ENCODE data around the gene RB1. TPM values are rescaled to one million over a fixed set of nuclear protein-coding genes. Genes with fewer than 3 reads are reported as not detected.

RB1 gene
- polyA plus RNA-seq, 2 of the 4 experiments (the other 2 are of a cell fraction), result 17.7 to 22.2 TPM

- TF ChIP-seq BCL3 (IDR thresholded peaks at IDR 0.05), result no peak
Observed at GRCh38 chr13:48456546-48456945, 153.0 kb downstream of the RB1 start (continued).

GRCh38 chr13:48457578-48458242, 154.2 kb downstream of the RB1 start:
- Histone ChIP-seq H3K4me2 (no peak overlapping the region), H3K27ac (no peak overlapping the region), H3K4me3 (no peak overlapping the region), H3K4me1 (no peaks in the 10 kb centered on the region), H3K9me3 (no peaks in the 10 kb centered on the region)
- CTCF ChIA-PET, result interaction anchor here (1.2 kb wide), 1 partner anchor 11 kb away, joined by 3 read pairs; no protein-coding TSS in a partner anchor
- DNase-seq (ENCODE audit: low read depth in 1 of 2, low spot score in 1 of 2) (no peak), FAIRE-seq (no peak), ATAC-seq (no peak)
- TF ChIP-seq RNF2 (IDR thresholded peaks at IDR 0.05; ENCODE audit: borderline replicate concordance, low read depth) (no peak), ATOH8 (CRISPR knock-in tag; IDR thresholded peaks at IDR 0.05; ENCODE audit: low read depth) (no peak)
- POLR2A ChIA-PET, result no interaction called here
- WGBS (ENCODE audit: missing lambda C conversion rate), result 95% methylated on average over 8 of the region's 28 CpGs

- no peak for DNase-seq (ENCODE audit: low read depth in 1 of 2, low spot score in 1 of 2)
- Histone ChIP-seq H3K9me3 (no peaks in the 10 kb centered on the region), H3K4me1 (no peaks in the 10 kb centered on the region), H3K4me2 (no peak overlapping the region), H3K27ac (no peak overlapping the region), H3K4me3 (no peak overlapping the region)
- no peak for TF ChIP-seq GATA3 (IDR thresholded peaks at IDR 0.05; ENCODE audit: borderline replicate concordance)
- no peak for TF ChIP-seq RCOR1 (IDR thresholded peaks at IDR 0.05; ENCODE audit: low read depth, low read length)
- TF ChIP-seq MYC (IDR thresholded peaks at IDR 0.05; ENCODE audit: borderline replicate concordance, low read length), result no peak
- TF ChIP-seq RAD21 (conservative IDR thresholded peaks at IDR 0.05 in 1 of 2, IDR thresholded peaks at IDR 0.05 in 1 of 2), result no peak
- TF ChIP-seq BHLHE40 (IDR thresholded peaks at IDR 0.05; ENCODE audit: low read depth, low read length), result no peak
- TF ChIP-seq USF2 (IDR thresholded peaks at IDR 0.05), result no peak
- no peak for TF ChIP-seq CEBPB (IDR thresholded peaks at IDR 0.05)
- no peak for TF ChIP-seq RNF2 (IDR thresholded peaks at IDR 0.05; ENCODE audit: borderline replicate concordance, low read depth)
- TF ChIP-seq ESRRA (IDR thresholded peaks at IDR 0.05; ENCODE audit: borderline replicate concordance, low read length), result no peak
- TF ChIP-seq ATOH8 (CRISPR knock-in tag; IDR thresholded peaks at IDR 0.05; ENCODE audit: low read depth), result no peak
- TF ChIP-seq NFE2L2 (conservative IDR thresholded peaks at IDR 0.05; ENCODE audit: low read length), result no peak
- TF ChIP-seq HDAC2 (IDR thresholded peaks at IDR 0.05), result no peak
- TF ChIP-seq EHF (CRISPR knock-in tag; IDR thresholded peaks at IDR 0.05), result no peak
- TF ChIP-seq NR3C1 (IDR thresholded peaks at IDR 0.05), result no peak
- 100% methylated on average over 1 of the region's 2 CpGs for WGBS (ENCODE audit: missing lambda C conversion rate)
- ChIA-PET POLR2A (no interaction called here), CTCF (no interaction called here)
- no peak for FAIRE-seq
- no peak for ATAC-seq
Observed at GRCh38 chr13:48475230-48475629, 171.7 kb downstream of the RB1 start.

- DNase-seq (ENCODE audit: low read depth in 1 of 2, low spot score in 1 of 2) (no peak), FAIRE-seq (no peak), ATAC-seq (no peak)
- POLR2A ChIA-PET, result no interaction called here
- Histone ChIP-seq H3K9me3 (no peaks in the 10 kb centered on the region), H3K4me1 (no peaks in the 10 kb centered on the region), H3K4me3 (no peak overlapping the region), H3K4me2 (no peak overlapping the region), H3K27ac (no peak overlapping the region)
- CTCF ChIA-PET, result interaction anchor here (0.5 to 1.0 kb wide), 2 partner anchors 95 to 238 kb away, joined by 3 read pairs; no protein-coding TSS in a partner anchor
- TF ChIP-seq MAFK (IDR thresholded peaks at IDR 0.05; ENCODE audit: partially characterized antibody), result no peak
Observed at GRCh38 chr13:48476215-48476614, 172.7 kb downstream of the RB1 start.

All from A549 (cell line).